ENCODE results near the gene ABCC1. TPM values are rescaled to one million over a fixed set of nuclear protein-coding genes. Genes with fewer than 3 reads are reported as not detected.

ABCC1 gene
- total RNA-seq, 1 experiment from 2014 or later = 61.9 TPM

DNA sequence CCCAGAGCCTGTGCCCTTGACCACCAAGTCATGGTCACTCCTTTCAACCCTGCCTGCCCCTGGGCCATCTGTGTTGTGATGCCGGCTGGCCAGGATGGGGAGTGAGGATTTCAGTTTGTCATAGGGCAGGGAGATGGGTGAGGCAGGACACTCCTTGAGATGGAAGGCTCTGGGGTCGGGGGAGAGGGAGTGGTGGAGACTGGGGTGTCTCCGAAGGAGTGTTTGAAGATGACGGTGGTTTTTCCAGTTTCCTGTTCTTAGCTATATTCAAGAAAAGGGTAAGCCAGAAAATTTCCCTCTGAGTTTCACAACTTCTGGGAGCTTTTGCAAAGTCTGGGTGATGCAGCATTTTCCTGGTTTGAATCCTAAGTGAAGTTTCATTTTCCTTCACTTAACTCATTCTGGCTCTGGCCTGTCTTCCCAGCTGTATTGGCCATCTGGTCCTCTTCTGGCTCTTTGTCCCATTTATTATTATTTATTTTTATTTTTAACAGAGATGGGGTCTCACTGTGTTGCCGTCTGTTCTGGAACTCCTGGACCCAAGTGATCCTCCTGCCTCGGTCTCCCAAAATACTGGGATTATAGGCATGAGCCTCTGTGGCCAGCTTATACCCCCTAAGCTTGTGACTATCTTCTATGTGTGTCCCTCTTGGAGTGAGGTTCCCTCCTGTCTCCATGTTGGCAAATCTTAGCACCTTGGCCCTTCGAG is 27.7 kb downstream of the ABCC1 start:
- ChIA-PET POLR2A (interaction anchor here (0.6 kb wide), 1 partner anchor 33 kb away, joined by 3 read pairs; no protein-coding TSS in a partner anchor), CTCF (no interaction called here)
- Mint-ChIP-seq H3K9me3 (peaks cover 51% of the 10 kb centered on the region), H3K4me3 (no peak overlapping the region), H3K4me1 (peaks cover 42% of the 10 kb centered on the region), H3K36me3 (peaks cover 69% of the 10 kb centered on the region), H3K27me3 (ENCODE audit: low read depth) (no peaks in the 10 kb centered on the region; the same call in none of the 2 replicates), H3K27ac (no peak overlapping the region; the same call in 1 of the 2 replicates)
- ATAC-seq = no peak
- no peak for DNase-seq (ENCODE audit: low spot score)
- TF ChIP-seq CREM (CRISPR knock-in tag; IDR thresholded peaks at IDR 0.05) (no peak), RORB (CRISPR knock-in tag; IDR thresholded peaks at IDR 0.05) (no peak), NR2C2 (CRISPR knock-in tag; IDR thresholded peaks at IDR 0.05) (no peak), ZNF138 (CRISPR knock-in tag; conservative IDR thresholded peaks at IDR 0.05) (no peak), NR3C1 (CRISPR knock-in tag; conservative IDR thresholded peaks at IDR 0.05; ENCODE audit: low read depth) (no peak), TP53 (CRISPR knock-in tag; IDR thresholded peaks at IDR 0.05) (no peak)
- TF ChIP-seq, protein P1, sequence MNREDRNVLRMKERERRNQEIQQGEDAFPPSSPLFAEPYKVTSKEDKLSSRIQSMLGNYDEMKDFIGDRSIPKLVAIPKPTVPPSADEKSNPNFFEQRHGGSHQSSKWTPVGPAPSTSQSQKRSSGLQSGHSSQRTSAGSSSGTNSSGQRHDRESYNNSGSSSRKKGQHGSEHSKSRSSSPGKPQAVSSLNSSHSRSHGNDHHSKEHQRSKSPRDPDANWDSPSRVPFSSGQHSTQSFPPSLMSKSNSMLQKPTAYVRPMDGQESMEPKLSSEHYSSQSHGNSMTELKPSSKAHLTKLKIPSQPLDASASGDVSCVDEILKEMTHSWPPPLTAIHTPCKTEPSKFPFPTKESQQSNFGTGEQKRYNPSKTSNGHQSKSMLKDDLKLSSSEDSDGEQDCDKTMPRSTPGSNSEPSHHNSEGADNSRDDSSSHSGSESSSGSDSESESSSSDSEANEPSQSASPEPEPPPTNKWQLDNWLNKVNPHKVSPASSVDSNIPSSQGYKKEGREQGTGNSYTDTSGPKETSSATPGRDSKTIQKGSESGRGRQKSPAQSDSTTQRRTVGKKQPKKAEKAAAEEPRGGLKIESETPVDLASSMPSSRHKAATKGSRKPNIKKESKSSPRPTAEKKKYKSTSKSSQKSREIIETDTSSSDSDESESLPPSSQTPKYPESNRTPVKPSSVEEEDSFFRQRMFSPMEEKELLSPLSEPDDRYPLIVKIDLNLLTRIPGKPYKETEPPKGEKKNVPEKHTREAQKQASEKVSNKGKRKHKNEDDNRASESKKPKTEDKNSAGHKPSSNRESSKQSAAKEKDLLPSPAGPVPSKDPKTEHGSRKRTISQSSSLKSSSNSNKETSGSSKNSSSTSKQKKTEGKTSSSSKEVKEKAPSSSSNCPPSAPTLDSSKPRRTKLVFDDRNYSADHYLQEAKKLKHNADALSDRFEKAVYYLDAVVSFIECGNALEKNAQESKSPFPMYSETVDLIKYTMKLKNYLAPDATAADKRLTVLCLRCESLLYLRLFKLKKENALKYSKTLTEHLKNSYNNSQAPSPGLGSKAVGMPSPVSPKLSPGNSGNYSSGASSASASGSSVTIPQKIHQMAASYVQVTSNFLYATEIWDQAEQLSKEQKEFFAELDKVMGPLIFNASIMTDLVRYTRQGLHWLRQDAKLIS (CRISPR knock-in tag; IDR thresholded peaks at IDR 0.05; ENCODE audit: borderline replicate concordance) = no peak

DNA sequence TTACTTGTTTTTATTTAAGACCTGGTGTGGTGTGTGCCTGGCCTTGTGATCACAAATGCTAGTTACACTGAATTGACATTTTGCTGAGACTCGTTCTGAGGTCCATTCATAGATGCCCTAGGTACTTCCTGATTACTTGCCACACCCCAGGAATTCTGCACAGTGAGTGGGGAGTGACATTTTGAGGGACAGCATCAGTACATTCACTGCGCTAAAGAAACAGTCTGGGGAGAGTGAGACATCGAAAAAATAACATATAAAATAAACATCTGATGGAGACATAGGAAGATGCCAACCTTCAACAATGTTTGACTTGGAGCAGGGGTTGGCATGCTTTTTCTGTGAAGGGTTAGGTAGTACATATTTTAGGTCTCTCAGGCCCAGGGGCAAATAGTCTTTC is 30.4 kb downstream of the ABCC1 start:
- POLR2A ChIA-PET = no interaction called here
- peaks cover 50% of the 10 kb centered on the region for H3K9me3 Mint-ChIP-seq
- H3K36me3 Mint-ChIP-seq = peaks cover 75% of the 10 kb centered on the region
- H3K27ac Mint-ChIP-seq = no peak overlapping the region
- no peak for ATAC-seq
- no peaks in the 10 kb centered on the region; the same call in none of the 2 replicates for H3K27me3 Mint-ChIP-seq (ENCODE audit: low read depth)
- CTCF ChIA-PET = no interaction called here
- no peak for DNase-seq (ENCODE audit: low spot score)
- peaks cover 21% of the 10 kb centered on the region for H3K4me1 Mint-ChIP-seq
- H3K4me3 Mint-ChIP-seq = no peak overlapping the region
- TF ChIP-seq, protein P2, sequence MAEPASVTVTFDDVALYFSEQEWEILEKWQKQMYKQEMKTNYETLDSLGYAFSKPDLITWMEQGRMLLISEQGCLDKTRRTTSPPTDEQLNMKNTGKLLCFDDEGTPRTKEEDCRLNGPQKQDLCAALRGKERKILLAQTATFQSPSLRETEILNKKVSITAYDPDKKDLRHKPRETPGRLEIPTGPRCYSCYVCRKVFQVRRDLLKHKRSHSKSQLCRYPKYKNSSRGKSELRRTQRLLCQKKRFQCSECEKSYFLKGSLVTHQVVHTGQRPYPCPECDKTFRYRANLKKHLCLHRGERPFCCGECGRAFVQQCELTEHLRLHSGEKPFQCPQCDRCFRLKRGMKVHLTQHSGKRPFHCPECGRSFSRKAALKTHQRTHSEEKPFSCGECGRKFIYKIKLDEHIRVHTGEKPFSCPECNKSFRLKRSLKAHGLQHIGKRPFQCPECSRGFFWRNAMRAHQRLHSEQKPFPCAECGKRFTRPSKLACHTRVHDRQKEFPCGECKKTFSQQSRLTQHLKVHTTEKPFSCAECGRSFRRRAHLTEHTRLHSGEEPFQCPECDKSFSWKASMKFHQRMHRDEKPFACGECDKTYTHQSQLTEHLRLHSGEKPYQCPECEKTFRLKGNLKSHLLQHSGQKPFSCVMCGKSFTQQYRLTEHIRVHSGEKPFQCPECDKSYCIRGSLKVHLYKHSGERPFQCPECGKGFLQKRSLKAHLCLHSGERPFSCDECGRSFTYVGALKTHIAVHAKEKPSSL (CRISPR knock-in tag; conservative IDR thresholded peaks at IDR 0.05) = no peak
- TF ChIP-seq, protein P3, sequence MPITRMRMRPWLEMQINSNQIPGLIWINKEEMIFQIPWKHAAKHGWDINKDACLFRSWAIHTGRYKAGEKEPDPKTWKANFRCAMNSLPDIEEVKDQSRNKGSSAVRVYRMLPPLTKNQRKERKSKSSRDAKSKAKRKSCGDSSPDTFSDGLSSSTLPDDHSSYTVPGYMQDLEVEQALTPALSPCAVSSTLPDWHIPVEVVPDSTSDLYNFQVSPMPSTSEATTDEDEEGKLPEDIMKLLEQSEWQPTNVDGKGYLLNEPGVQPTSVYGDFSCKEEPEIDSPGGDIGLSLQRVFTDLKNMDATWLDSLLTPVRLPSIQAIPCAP (CRISPR knock-in tag; IDR thresholded peaks at IDR 0.05) = no peak
- TF ChIP-seq, protein P4, sequence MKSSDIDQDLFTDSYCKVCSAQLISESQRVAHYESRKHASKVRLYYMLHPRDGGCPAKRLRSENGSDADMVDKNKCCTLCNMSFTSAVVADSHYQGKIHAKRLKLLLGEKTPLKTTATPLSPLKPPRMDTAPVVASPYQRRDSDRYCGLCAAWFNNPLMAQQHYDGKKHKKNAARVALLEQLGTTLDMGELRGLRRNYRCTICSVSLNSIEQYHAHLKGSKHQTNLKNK (CRISPR knock-in tag; IDR thresholded peaks at IDR 0.05) = no peak
- TF ChIP-seq, protein P5, sequence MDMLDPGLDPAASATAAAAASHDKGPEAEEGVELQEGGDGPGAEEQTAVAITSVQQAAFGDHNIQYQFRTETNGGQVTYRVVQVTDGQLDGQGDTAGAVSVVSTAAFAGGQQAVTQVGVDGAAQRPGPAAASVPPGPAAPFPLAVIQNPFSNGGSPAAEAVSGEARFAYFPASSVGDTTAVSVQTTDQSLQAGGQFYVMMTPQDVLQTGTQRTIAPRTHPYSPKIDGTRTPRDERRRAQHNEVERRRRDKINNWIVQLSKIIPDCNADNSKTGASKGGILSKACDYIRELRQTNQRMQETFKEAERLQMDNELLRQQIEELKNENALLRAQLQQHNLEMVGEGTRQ (CRISPR knock-in tag; IDR thresholded peaks at IDR 0.05) = no peak
- TF ChIP-seq MXD4 (CRISPR knock-in tag; IDR thresholded peaks at IDR 0.05; ENCODE audit: borderline replicate concordance) (no peak), CREM (CRISPR knock-in tag; IDR thresholded peaks at IDR 0.05) (no peak), FOXJ3 (CRISPR knock-in tag; IDR thresholded peaks at IDR 0.05; ENCODE audit: borderline replicate concordance) (no peak)
- TF ChIP-seq, protein P6, sequence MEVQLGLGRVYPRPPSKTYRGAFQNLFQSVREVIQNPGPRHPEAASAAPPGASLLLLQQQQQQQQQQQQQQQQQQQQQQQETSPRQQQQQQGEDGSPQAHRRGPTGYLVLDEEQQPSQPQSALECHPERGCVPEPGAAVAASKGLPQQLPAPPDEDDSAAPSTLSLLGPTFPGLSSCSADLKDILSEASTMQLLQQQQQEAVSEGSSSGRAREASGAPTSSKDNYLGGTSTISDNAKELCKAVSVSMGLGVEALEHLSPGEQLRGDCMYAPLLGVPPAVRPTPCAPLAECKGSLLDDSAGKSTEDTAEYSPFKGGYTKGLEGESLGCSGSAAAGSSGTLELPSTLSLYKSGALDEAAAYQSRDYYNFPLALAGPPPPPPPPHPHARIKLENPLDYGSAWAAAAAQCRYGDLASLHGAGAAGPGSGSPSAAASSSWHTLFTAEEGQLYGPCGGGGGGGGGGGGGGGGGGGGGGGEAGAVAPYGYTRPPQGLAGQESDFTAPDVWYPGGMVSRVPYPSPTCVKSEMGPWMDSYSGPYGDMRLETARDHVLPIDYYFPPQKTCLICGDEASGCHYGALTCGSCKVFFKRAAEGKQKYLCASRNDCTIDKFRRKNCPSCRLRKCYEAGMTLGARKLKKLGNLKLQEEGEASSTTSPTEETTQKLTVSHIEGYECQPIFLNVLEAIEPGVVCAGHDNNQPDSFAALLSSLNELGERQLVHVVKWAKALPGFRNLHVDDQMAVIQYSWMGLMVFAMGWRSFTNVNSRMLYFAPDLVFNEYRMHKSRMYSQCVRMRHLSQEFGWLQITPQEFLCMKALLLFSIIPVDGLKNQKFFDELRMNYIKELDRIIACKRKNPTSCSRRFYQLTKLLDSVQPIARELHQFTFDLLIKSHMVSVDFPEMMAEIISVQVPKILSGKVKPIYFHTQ (CRISPR knock-in tag; IDR thresholded peaks at IDR 0.05) = no peak
- TF ChIP-seq, protein P7, sequence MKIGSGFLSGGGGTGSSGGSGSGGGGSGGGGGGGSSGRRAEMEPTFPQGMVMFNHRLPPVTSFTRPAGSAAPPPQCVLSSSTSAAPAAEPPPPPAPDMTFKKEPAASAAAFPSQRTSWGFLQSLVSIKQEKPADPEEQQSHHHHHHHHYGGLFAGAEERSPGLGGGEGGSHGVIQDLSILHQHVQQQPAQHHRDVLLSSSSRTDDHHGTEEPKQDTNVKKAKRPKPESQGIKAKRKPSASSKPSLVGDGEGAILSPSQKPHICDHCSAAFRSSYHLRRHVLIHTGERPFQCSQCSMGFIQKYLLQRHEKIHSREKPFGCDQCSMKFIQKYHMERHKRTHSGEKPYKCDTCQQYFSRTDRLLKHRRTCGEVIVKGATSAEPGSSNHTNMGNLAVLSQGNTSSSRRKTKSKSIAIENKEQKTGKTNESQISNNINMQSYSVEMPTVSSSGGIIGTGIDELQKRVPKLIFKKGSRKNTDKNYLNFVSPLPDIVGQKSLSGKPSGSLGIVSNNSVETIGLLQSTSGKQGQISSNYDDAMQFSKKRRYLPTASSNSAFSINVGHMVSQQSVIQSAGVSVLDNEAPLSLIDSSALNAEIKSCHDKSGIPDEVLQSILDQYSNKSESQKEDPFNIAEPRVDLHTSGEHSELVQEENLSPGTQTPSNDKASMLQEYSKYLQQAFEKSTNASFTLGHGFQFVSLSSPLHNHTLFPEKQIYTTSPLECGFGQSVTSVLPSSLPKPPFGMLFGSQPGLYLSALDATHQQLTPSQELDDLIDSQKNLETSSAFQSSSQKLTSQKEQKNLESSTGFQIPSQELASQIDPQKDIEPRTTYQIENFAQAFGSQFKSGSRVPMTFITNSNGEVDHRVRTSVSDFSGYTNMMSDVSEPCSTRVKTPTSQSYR (CRISPR knock-in tag; IDR thresholded peaks at IDR 0.05) = no peak

All from WTC11 (cell line).